ENCODE results near the gene ART1. TPM values are rescaled to one million over a fixed set of nuclear protein-coding genes. Genes with fewer than 3 reads are reported as not detected.

ART1 gene
- total and polyA plus RNA-seq, 2 donors (not counting 1 experiment from before 2014, with no cell fraction given), result not detected

DNA sequence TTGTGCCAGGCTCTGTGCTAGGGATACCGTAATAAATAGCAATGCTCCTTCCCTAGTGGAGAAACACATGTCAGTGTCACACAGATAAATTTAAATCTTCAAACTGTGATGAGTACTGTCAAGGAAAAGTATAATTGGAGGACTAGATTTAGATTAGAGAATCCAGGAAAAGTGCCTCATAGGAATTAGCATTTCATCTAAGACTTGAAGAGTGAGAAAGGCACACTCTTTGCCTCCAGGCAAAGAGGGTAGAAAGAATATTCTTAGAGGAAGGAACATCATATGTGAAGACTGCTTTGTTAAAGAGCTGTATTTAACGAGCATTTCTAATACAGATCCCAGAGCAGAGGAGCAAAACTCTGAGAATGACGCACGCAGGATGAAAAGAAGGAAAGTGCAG, 34.1 kb upstream of the ART1 start:
- Histone ChIP-seq H2AFZ (ENCODE audit: insufficient read depth, low read depth, low read length, poor library complexity, severe bottlenecking) (no peak overlapping the region), H3K9me3 (ENCODE audit: control extremely low read depth in 1 of 3, control insufficient read depth in 2 of 3, insufficient read depth in 1 of 3, low read length in 2 of 3) (peaks cover 0 to 5% (median 3%) of the 10 kb centered on the region in 3 donors), H4K20me1 (ENCODE audit: control insufficient read depth, insufficient read depth, low read length, poor library complexity, severe bottlenecking) (no peaks in the 10 kb centered on the region), H3K4me3 (ENCODE audit: control extremely low read depth in 1 of 5, extremely low read depth in 1 of 5, insufficient read depth in 1 of 5, low read depth in 2 of 5, low read length in 4 of 5) (no peak overlapping the region), H3K4me2 (replicated peaks; ENCODE audit: low read depth, low read length, poor library complexity, severe bottlenecking) (no peak overlapping the region), H3K79me2 (ENCODE audit: control insufficient read depth, insufficient read depth, low read length) (no peaks in the 10 kb centered on the region), H3K27me3 (replicated peaks in 1 of 4; ENCODE audit: control extremely low read depth in 1 of 4, control insufficient read depth in 3 of 4, insufficient read depth in 4 of 4, low read length in 3 of 4) (no peaks in the 10 kb centered on the region), H3K9ac (ENCODE audit: low read length) (no peak overlapping the region), H3K36me3 (replicated peaks in 1 of 2; ENCODE audit: control extremely low read depth in 1 of 2, control insufficient read depth in 1 of 2, extremely low read depth in 1 of 2, insufficient read depth in 2 of 2, low read length in 1 of 2) (no peaks in the 10 kb centered on the region), H3K4me1 (ENCODE audit: control insufficient read depth in 2 of 2, insufficient read depth in 2 of 2, low read length in 2 of 2) (peaks cover 13 to 14% of the 10 kb centered on the region in 2 donors), H3K27ac (ENCODE audit: low read length in 2 of 2) (no peak overlapping the region)
- intact Hi-C loops (cut with micrococcal nuclease), result no loop called here
- ATAC-seq (ENCODE audit: low read depth), result no peak
- Mint-ChIP-seq H3K4me3 (no peak overlapping the region), H3K9me3 (ENCODE audit: insufficient read depth) (peaks cover 6% of the 10 kb centered on the region), H3K27ac (no peak overlapping the region), H3K4me1 (peaks cover 13% of the 10 kb centered on the region), H3K27me3 (peaks cover 3% of the 10 kb centered on the region)
- CTCF ChIA-PET, result no interaction called here
- no peak for DNase-seq
- POLR2A ChIA-PET, result no interaction called here
- 80% methylated on average over 1 of the region's 4 CpGs for WGBS (ENCODE audit: insufficient coverage)
- TF ChIP-seq, protein P1, sequence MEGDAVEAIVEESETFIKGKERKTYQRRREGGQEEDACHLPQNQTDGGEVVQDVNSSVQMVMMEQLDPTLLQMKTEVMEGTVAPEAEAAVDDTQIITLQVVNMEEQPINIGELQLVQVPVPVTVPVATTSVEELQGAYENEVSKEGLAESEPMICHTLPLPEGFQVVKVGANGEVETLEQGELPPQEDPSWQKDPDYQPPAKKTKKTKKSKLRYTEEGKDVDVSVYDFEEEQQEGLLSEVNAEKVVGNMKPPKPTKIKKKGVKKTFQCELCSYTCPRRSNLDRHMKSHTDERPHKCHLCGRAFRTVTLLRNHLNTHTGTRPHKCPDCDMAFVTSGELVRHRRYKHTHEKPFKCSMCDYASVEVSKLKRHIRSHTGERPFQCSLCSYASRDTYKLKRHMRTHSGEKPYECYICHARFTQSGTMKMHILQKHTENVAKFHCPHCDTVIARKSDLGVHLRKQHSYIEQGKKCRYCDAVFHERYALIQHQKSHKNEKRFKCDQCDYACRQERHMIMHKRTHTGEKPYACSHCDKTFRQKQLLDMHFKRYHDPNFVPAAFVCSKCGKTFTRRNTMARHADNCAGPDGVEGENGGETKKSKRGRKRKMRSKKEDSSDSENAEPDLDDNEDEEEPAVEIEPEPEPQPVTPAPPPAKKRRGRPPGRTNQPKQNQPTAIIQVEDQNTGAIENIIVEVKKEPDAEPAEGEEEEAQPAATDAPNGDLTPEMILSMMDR (IDR thresholded peaks at IDR 0.05), result no peak
- no peak for TF ChIP-seq EZH2 (IDR thresholded peaks at IDR 0.05; ENCODE audit: borderline replicate concordance, insufficient read depth, low read depth, low read length, poor library complexity, severe bottlenecking)

DNA sequence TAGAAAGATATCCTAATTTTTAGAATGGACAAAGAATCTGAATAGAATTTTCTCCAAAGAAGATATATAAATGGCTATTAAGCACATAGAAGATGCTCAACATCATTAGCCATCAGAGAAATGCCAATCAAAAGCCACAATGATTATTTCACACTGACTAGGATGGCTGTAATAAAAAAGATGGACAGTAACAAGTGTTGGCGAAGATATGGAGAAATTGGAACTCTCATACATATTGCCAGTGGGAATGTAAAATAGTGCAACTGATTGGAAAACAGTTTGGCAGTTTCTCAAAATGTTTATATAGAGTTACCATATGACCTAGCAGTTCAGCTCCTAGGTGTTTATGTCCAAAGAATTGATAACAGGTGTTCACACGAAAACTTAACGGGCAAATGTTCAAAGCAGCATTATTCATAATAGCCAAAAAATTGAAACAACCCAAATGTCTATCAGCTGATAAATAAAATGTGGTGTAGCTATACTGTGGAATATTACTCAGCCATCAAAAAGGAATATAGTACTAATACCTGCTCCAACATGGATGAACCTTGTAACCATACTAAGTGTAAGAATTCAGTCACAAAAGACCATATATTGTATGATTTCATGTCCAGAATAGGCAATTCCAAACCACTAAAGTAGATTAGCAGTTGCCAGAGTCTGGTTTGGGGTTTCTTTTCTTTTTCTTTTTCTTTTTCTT, 32.8 kb upstream of the ART1 start:
- H3K9ac ChIP-seq (ENCODE audit: low read length), result no peak overlapping the region
- ChIA-PET POLR2A (no interaction called here), CTCF (no interaction called here)
- H3K4me1 ChIP-seq (ENCODE audit: control insufficient read depth in 2 of 2, insufficient read depth in 2 of 2, low read length in 2 of 2), result peaks cover 13 to 14% of the 10 kb centered on the region in 2 donors
- no peaks in the 10 kb centered on the region for H3K79me2 ChIP-seq (ENCODE audit: control insufficient read depth, insufficient read depth, low read length)
- H3K4me3 ChIP-seq (ENCODE audit: control extremely low read depth in 1 of 5, extremely low read depth in 1 of 5, insufficient read depth in 1 of 5, low read depth in 2 of 5, low read length in 4 of 5), result no peak overlapping the region
- peaks cover 0 to 5% (median 3%) of the 10 kb centered on the region in 3 donors for H3K9me3 ChIP-seq (ENCODE audit: control extremely low read depth in 1 of 3, control insufficient read depth in 2 of 3, insufficient read depth in 1 of 3, low read length in 2 of 3)
- no peak for DNase-seq
- no CpG with 5 or more reads among the region's 3 CpGs for WGBS (ENCODE audit: insufficient coverage)
- Mint-ChIP-seq H3K9me3 (ENCODE audit: insufficient read depth) (peaks cover 6% of the 10 kb centered on the region), H3K4me3 (no peak overlapping the region), H3K27ac (no peak overlapping the region), H3K27me3 (peaks cover 3% of the 10 kb centered on the region), H3K4me1 (peaks cover 13% of the 10 kb centered on the region)
- H3K4me2 ChIP-seq (replicated peaks; ENCODE audit: low read depth, low read length, poor library complexity, severe bottlenecking), result no peak overlapping the region
- TF ChIP-seq, protein P1 (IDR thresholded peaks at IDR 0.05), result no peak
- no peak for TF ChIP-seq EZH2 (IDR thresholded peaks at IDR 0.05; ENCODE audit: borderline replicate concordance, insufficient read depth, low read depth, low read length, poor library complexity, severe bottlenecking)
- H3K27ac ChIP-seq (ENCODE audit: low read length in 2 of 2), result no peak overlapping the region
- no peaks in the 10 kb centered on the region for H4K20me1 ChIP-seq (ENCODE audit: control insufficient read depth, insufficient read depth, low read length, poor library complexity, severe bottlenecking)
- no peak overlapping the region for H2AFZ ChIP-seq (ENCODE audit: insufficient read depth, low read depth, low read length, poor library complexity, severe bottlenecking)
- no peaks in the 10 kb centered on the region for H3K36me3 ChIP-seq (replicated peaks in 1 of 2; ENCODE audit: control extremely low read depth in 1 of 2, control insufficient read depth in 1 of 2, extremely low read depth in 1 of 2, insufficient read depth in 2 of 2, low read length in 1 of 2)
- no peak for ATAC-seq (ENCODE audit: low read depth)
- H3K27me3 ChIP-seq (replicated peaks in 1 of 4; ENCODE audit: control extremely low read depth in 1 of 4, control insufficient read depth in 3 of 4, insufficient read depth in 4 of 4, low read length in 3 of 4), result no peaks in the 10 kb centered on the region
- intact Hi-C loops (cut with micrococcal nuclease), result no loop called here

All from B cell (primary cell).